ENCODE measurements around the gene SNAP29.
"Not testable (repeated sequence)": the region's sequence is repeated elsewhere in the genome, so short reads cannot be mapped to it uniquely, and the experiment has no call there.

Gene SNAP29

GRCh38 chr22:20814221-20814808, 44.5 kb upstream of the SNAP29 start:
- TF ChIP-seq CTCF (IDR thresholded peaks at IDR 0.05; ENCODE audit: borderline replicate concordance, control extremely low read depth, extremely low read depth, insufficient read depth, missing control alignments), result no peak
- in situ Hi-C loops (cut with MboI; ENCODE audit: low sequenced_read_pairs, unreplicated experiment), result loop anchor here (10.0 kb wide), 1 partner anchor 50 kb away; no protein-coding TSS in a partner anchor
- DNase-seq (ENCODE audit: low spot score), result no peak

GRCh38 chr22:20815477-20816050, 43.2 kb upstream of the SNAP29 start:
- TF ChIP-seq CTCF (IDR thresholded peaks at IDR 0.05; ENCODE audit: borderline replicate concordance, control extremely low read depth, extremely low read depth, insufficient read depth, missing control alignments), result no peak
- DNase-seq (ENCODE audit: low spot score), result no peak
- in situ Hi-C loops (cut with MboI; ENCODE audit: low sequenced_read_pairs, unreplicated experiment), result loop anchor here (10.0 kb wide), 1 partner anchor 49 kb away; no protein-coding TSS in a partner anchor

- no peak for TF ChIP-seq CTCF (IDR thresholded peaks at IDR 0.05; ENCODE audit: borderline replicate concordance, control extremely low read depth, extremely low read depth, insufficient read depth, missing control alignments)
- in situ Hi-C loops (cut with MboI; ENCODE audit: low sequenced_read_pairs, unreplicated experiment), result loop anchor here (10.0 kb wide), 1 partner anchor 48 kb away; no protein-coding TSS in a partner anchor
- no peak for DNase-seq (ENCODE audit: low spot score)
Observed at GRCh38 chr22:20816559-20816958, 42.2 kb upstream of the SNAP29 start.

GRCh38 chr22:20818471-20818870, 40.3 kb upstream of the SNAP29 start:
- TF ChIP-seq CTCF (IDR thresholded peaks at IDR 0.05; ENCODE audit: borderline replicate concordance, control extremely low read depth, extremely low read depth, insufficient read depth, missing control alignments), result no peak
- no peak for DNase-seq (ENCODE audit: low spot score)
- in situ Hi-C loops (cut with MboI; ENCODE audit: low sequenced_read_pairs, unreplicated experiment), result loop anchor here (10.0 kb wide), 1 partner anchor 46 kb away; no protein-coding TSS in a partner anchor

GRCh38 chr22:20819471-20819870, 39.3 kb upstream of the SNAP29 start:
- no peak for TF ChIP-seq CTCF (IDR thresholded peaks at IDR 0.05; ENCODE audit: borderline replicate concordance, control extremely low read depth, extremely low read depth, insufficient read depth, missing control alignments)
- in situ Hi-C loops (cut with MboI; ENCODE audit: low sequenced_read_pairs, unreplicated experiment), result loop anchor here (10.0 kb wide), 1 partner anchor 45 kb away; no protein-coding TSS in a partner anchor
- no peak for DNase-seq (ENCODE audit: low spot score)

- DNase-seq (ENCODE audit: low spot score); in situ Hi-C loops (cut with MboI; ENCODE audit: low sequenced_read_pairs, unreplicated experiment): not testable (repeated sequence)
Observed at GRCh38 chr22:20821717-20822239, 37.0 kb upstream of the SNAP29 start.

GRCh38 chr22:20822240-20822639, 36.6 kb upstream of the SNAP29 start:
- TF ChIP-seq CTCF (IDR thresholded peaks at IDR 0.05; ENCODE audit: borderline replicate concordance, control extremely low read depth, extremely low read depth, insufficient read depth, missing control alignments), result no peak
- DNase-seq (ENCODE audit: low spot score), result no peak
- in situ Hi-C loops (cut with MboI; ENCODE audit: low sequenced_read_pairs, unreplicated experiment), result no loop called here
